GM21526 (cell line): ENCODE measurements around the gene SMOC2.

Experiments
- ATAC-seq: cut with Tn5 transposase; IDR thresholded peaks from one replicate; pipeline ENCODE4 v1.9.1; 2021; ENCODE audit warnings: moderate library complexity; ENCODE audit not compliant: unreplicated experiment, low FRiP score

SMOC2 gene

DNA sequence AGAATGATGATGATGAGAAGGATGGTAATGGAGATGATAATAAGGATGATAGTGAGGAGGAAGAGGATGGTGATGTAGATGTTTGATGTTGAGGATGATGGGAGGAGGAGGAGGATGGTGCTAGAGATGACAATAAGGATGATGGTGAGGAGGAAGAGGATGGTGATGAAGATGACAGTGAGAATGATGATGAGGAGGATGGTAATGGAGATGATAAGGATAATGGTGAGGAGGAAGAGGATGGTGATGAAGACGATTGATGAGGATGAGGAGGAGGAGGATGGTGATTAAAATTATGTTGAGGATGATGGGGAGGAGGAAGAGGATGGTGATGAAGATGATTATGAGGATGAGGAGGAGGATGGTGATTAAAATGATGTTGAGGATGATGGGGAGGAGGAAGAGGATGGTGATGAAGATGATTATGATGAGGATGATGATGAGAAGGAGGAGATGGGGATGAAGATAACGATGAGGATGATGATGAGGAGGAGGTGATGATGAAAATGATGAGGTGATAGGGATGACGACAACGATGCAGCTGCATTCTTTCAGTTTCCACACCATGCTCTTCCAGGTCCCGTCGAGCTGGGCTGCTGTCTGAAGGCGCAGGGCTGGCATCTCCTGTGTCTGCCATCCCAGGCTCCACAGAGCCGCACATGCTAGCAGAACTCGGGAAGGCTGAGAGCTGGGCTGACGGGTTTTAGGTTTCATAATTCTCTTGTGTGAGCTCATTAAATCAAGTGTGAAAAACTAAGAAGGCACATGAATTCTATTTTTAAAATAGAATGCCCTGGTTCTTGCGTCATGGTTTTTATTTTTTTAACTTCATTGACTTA, 274.9 kb downstream of the SMOC2 start:
- no peak for ATAC-seq

DNA sequence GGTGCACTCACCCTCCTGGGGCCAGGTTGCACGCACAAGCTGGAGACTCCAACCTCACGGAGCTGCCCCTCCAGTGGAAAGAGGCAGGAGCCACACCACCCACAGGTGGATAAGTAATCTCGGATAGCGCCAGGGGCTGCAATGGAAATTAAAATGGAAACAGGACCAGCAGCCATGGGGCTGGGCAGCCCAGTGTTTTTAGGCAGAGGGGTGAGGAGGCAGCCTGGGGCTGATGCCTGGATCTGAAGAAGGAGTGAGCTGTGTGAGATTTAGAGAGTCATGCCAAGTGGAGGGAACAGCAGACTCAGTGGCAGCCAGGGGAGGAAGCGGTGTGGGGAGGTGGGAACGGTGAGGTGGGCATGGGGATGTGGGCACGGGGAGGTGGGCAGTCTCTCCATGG, 275.6 kb downstream of the SMOC2 start:
- ATAC-seq: no peak

DNA sequence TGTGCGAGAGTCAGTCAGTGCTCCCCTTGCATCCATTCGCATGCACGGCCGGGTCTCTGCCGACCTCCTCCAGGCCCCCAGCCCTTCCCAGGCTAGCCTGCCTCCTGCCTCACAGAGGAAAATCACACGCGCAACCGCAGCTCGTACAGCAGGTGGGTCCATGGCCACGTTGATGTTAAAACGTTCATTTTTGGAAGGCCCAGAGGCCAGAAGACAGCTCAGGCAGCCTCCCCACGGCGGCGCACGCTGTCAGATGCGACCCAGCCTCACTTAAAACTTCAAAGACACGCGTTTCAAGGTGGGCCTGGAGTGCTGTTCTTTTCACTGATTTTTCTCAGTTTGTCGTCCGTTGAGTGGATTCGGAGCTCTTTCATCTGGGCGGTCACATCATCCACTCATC, 276.5 kb downstream of the SMOC2 start:
- no peak for ATAC-seq
